Aorta (tissue), 5 donors: ENCODE results near the gene DNAJB13. TPM values are rescaled to one million over a fixed set of nuclear protein-coding genes. Genes with fewer than 3 reads are reported as not detected.

Experiments
- ATAC-seq: fragments of 200-7000 bp; cut with Tn5 transposase; one replicate; pipeline ENCODE4 v1.9.1; 2022; ENCODE audit warnings: moderate library complexity; ENCODE audit not compliant: low FRiP score
- DNase-seq, 2 donors: peaks; one replicate each; pipeline ENCODE4 v3.0.0-alpha.2; 2020
- H3K27ac ChIP-seq, 2 donors: one replicate each; pipeline ENCODE4 v1.5.1; 2013; ENCODE audit warnings: low read length in 2 of 2, mild to moderate bottlenecking in 2 of 2, moderate library complexity in 2 of 2, control low read depth in 1 of 2, inconsistent platforms in 1 of 2, low read depth in 1 of 2
- H3K27me3 ChIP-seq, 2 donors: one replicate each; pipeline ENCODE4 v1.6.1; 2013; ENCODE audit warnings: control low read depth in 1 of 2, low read length in 1 of 2, mild to moderate bottlenecking in 1 of 2, moderate library complexity in 1 of 2; ENCODE audit not compliant: insufficient read depth in 2 of 2, control insufficient read depth in 1 of 2
- H3K36me3 ChIP-seq, 2 donors: one replicate each; pipeline ENCODE4 v1.6.1; 2013; ENCODE audit warnings: control low read depth in 1 of 2, low read length in 1 of 2, mild to moderate bottlenecking in 1 of 2; ENCODE audit not compliant: insufficient read depth in 2 of 2, control insufficient read depth in 1 of 2
- H3K4me1 ChIP-seq, 2 donors: one replicate each; pipeline ENCODE4 v1.6.1; 2013; ENCODE audit warnings: low read length in 2 of 2, control low read depth in 1 of 2, mild to moderate bottlenecking in 1 of 2, moderate library complexity in 1 of 2; ENCODE audit not compliant: insufficient read depth in 2 of 2, control insufficient read depth in 1 of 2
- H3K4me3 ChIP-seq, 2 donors: one replicate each; pipeline ENCODE4 v1.5.1; 2013; ENCODE audit warnings: low read length in 2 of 2, control low read depth in 1 of 2, mild to moderate bottlenecking in 1 of 2
- H3K9me3 ChIP-seq: one replicate; pipeline ENCODE4 v1.6.1; 2013; ENCODE audit warnings: mild to moderate bottlenecking, low read length; ENCODE audit not compliant: control insufficient read depth
- WGBS, 2 donors: extraction: QIAGEN DNeasy Blood & Tissue Kit; methylation state at CpG; one replicate each; pipeline ENCODE4 v1.1.7; 2013; 5-methylcytosine and 5-hydroxymethylcytosine counted together
- intact Hi-C, 2 donors: fragments of 100-400 bp; cut with DNase I; formaldehyde crosslinking; loops; one replicate each; pipeline versions ENCODE4 v1.14.2 to v1.15.0; 2022
- long read RNA-seq, 2 donors: library from polyadenylated mRNA; unstranded; transcript quantifications; one replicate each; pipeline ENCODE4 v2.0.0, GENCODE V29; 2020 to 2021
- polyA plus RNA-seq, 2 donors: library from polyadenylated mRNA; stranded (reverse); fragments of 200-250 nt; gene quantifications; one replicate each; pipeline ENCODE4 v1.2.3, GENCODE V29; 2013
- total RNA-seq, 2 donors: library from RNA; stranded (reverse); fragmentation: NEBNext Ultra II Directional; extraction: Animal tissue kit (Norgen Biotek cat#: 25700); gene quantifications; one replicate each; pipeline ENCODE4 v1.2.1, GENCODE V29; 2021
- donor health status: healthy with polysubstance abuse.
- donor health status: Bipolar disorder and iron deficiency.
- donor health status: DM: no; HTN: no; CAD: no.
- donor health status: DM: no; HTN: no; CAD: no.
- donor health status: DM: yes; HTN: yes; CAD: no.

DNAJB13 gene
- total RNA-seq (not detected), polyA plus RNA-seq (not detected)
- long read RNA-seq, donor 1, result 0 reads
- long read RNA-seq, donor 2, result 0 reads

GRCh38 chr11:73950869-73951710, at the start of gene DNAJB13:
Gene DNAJB13 (plus strand): TSS chr11:73951026. CDS start chr11:73951070, 44 bp downstream.
- Histone ChIP-seq H3K9me3 (no peaks in the 10 kb centered on the region), H3K27ac (no peak within 1 kb of the TSS), H3K4me1 (no peaks in the 10 kb centered on the region), H3K27me3 (no peaks in the 10 kb centered on the region), H3K36me3 (no peaks in the 10 kb centered on the region), H3K4me3 (no peak within 1 kb of the TSS)
- DNase-seq (no peak), ATAC-seq (no peak)
- intact Hi-C loops, result no loop called here
- 84 to 87% methylated on average over 12 of the region's 12 CpGs for WGBS, 2 donors

GRCh38 chr11:73902303-73902702, 48.5 kb upstream of the DNAJB13 start:
- H3K36me3 ChIP-seq, result peaks cover 0 to 2% of the 10 kb centered on the region in 2 donors

DNA sequence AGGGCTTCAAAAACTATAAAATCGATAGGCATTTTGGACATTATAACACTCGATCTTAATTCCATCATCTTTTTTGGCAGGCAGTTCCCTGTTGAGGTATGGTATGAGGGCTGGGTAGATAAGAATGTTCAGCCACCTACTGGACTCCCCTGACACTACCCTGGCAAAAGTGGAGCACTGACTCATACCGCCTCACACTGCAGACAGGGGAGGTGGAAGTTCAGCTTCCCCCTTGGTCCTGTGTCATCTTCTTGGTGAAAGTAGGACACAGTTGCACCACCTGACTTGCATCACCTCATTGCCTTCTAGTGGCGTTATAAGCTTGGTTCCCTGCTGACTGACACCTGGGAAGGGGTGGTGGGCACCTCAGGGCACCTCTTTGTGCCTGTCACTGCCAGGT, 43.6 kb upstream of the DNAJB13 start:
- no peak overlapping the region for H3K4me3 ChIP-seq
- H3K9me3 ChIP-seq, result no peaks in the 10 kb centered on the region
- H3K4me1 ChIP-seq, result no peaks in the 10 kb centered on the region
- H3K36me3 ChIP-seq, result peaks cover 3 to 4% of the 10 kb centered on the region in 2 donors
- H3K27me3 ChIP-seq, result no peaks in the 10 kb centered on the region
- ATAC-seq, result no peak
- no peak overlapping the region for H3K27ac ChIP-seq
- 86% methylated on average over 4 of the region's 4 CpGs for WGBS, 2 donors
- intact Hi-C loops, result no loop called here
- no peak for DNase-seq

More at GRCh38 chr11:73902303-73902702, 48.5 kb upstream of the DNAJB13 start:
- intact Hi-C loops, result no loop called here
- H3K9me3 ChIP-seq, result no peaks in the 10 kb centered on the region
- H3K27ac ChIP-seq, result no peak overlapping the region
- no peaks in the 10 kb centered on the region for H3K27me3 ChIP-seq
- DNase-seq, result no peak
- WGBS, 2 donors, result 91 to 96% methylated on average over 1 of the region's 1 CpG
- H3K4me3 ChIP-seq, result no peak overlapping the region
- H3K4me1 ChIP-seq, result no peaks in the 10 kb centered on the region
- no peak for ATAC-seq

- Histone ChIP-seq H3K4me3 (no peak overlapping the region), H3K36me3 (peaks cover 2 to 9% of the 10 kb centered on the region in 2 donors), H3K9me3 (no peaks in the 10 kb centered on the region), H3K27ac (no peak overlapping the region), H3K27me3 (no peaks in the 10 kb centered on the region), H3K4me1 (no peaks in the 10 kb centered on the region)
- DNase-seq (no peak), ATAC-seq (no peak)
- 94 to 100% methylated on average over 2 of the region's 2 CpGs for WGBS, 2 donors
- intact Hi-C loops, result no loop called here
Observed at GRCh38 chr11:73912026-73912425, 38.8 kb upstream of the DNAJB13 start.

- Histone ChIP-seq H3K9me3 (no peaks in the 10 kb centered on the region), H3K4me1 (no peaks in the 10 kb centered on the region), H3K27me3 (no peaks in the 10 kb centered on the region), H3K4me3 (no peak overlapping the region), H3K27ac (no peak overlapping the region), H3K36me3 (peaks cover 2 to 10% of the 10 kb centered on the region in 2 donors)
- DNase-seq (no peak), ATAC-seq (no peak)
- intact Hi-C loops, result no loop called here
Observed at GRCh38 chr11:73913472-73913871, 37.4 kb upstream of the DNAJB13 start.

DNA sequence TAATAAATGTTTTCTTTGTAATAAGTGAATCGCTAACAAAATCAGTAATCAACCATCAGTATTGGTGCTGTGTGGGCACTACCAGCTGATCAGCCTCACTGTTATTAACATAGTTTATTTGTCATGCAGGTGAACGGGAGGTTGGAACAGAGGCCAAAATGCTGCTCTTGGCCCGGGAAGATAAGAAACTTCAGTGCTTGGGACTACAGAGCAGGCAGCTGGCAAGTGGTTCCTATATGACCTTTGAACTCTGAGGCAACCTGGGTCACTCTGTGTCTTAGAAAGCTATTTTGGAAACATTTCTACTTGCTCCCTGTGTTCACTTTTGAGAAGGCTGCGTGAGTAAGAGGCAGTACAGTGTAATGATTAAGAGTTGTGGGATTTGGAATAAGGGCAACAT, 36.5 kb upstream of the DNAJB13 start:
- no peak for ATAC-seq
- Histone ChIP-seq H3K9me3 (no peaks in the 10 kb centered on the region), H3K4me3 (no peak overlapping the region), H3K4me1 (no peaks in the 10 kb centered on the region), H3K36me3 (peaks cover 1 to 10% of the 10 kb centered on the region in 2 donors), H3K27me3 (no peaks in the 10 kb centered on the region), H3K27ac (no peak overlapping the region)
- DNase-seq, result no peak
- WGBS, 2 donors, result 81 to 87% methylated on average over 4 of the region's 4 CpGs
- intact Hi-C loops, result no loop called here

DNA sequence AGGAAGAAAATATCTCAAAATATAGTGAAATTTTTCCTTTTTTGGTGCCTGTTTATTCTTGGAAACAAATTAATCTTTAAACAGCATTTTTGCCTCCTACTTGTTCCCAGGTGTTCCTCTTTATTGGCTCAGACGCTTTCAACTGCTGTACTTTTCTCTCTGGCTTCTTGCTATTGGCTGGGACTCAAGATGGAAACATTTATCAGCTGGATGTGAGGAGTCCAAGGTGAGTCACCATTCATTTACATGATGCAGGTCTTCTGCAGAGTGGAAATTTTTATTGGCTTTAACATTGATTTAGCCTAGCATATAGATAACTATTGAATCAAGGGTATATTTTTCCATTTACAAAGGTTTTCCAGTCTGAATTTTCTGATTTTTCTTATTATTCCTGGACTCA, 34.4 kb upstream of the DNAJB13 start:
- H3K4me3 ChIP-seq, result no peak overlapping the region
- H3K4me1 ChIP-seq, result no peaks in the 10 kb centered on the region
- DNase-seq (no peak), ATAC-seq (no peak)
- intact Hi-C loops, result no loop called here
- WGBS, 2 donors, result 74 to 81% methylated on average over 1 of the region's 1 CpG
- H3K27ac ChIP-seq, result no peak overlapping the region
- no peaks in the 10 kb centered on the region for H3K27me3 ChIP-seq
- peaks cover 3 to 7% of the 10 kb centered on the region in 2 donors for H3K36me3 ChIP-seq
- H3K9me3 ChIP-seq, result no peaks in the 10 kb centered on the region

DNA sequence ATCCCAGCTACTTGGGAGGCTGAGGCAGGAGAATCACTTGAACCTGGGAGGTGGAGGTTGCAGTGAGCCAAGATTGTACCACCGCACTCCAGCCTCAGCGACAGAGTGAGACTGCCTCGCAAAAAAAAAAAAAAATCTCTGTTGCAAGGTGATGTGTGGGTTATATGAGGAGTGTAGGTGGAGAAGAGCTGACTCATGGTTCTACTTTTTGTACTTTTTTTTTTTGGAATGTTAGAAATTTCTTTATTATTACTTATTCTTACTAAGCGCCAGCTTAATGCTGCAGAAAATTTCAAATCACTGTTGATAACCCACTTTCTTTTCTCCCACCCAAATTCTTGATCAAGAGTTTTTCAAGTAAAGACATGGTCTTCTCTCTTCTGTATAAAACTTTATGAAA, 29.6 kb upstream of the DNAJB13 start:
- DNase-seq (no peak), ATAC-seq (no peak)
- intact Hi-C loops, result no loop called here
- Histone ChIP-seq H3K27me3 (no peaks in the 10 kb centered on the region), H3K4me3 (no peak overlapping the region), H3K36me3 (peaks cover 2 to 3% of the 10 kb centered on the region in 2 donors), H3K9me3 (no peaks in the 10 kb centered on the region), H3K4me1 (no peaks in the 10 kb centered on the region), H3K27ac (no peak overlapping the region)
- 97 to 98% methylated on average over 4 of the region's 4 CpGs for WGBS, 2 donors

- H3K4me3 ChIP-seq, result no peak overlapping the region
- no peaks in the 10 kb centered on the region for H3K4me1 ChIP-seq
- peaks cover 0 to 18% of the 10 kb centered on the region in 2 donors for H3K36me3 ChIP-seq
- ATAC-seq (no peak), DNase-seq (no peak)
- H3K9me3 ChIP-seq, result no peaks in the 10 kb centered on the region
- H3K27me3 ChIP-seq, result no peaks in the 10 kb centered on the region
- 87 to 94% methylated on average over 2 of the region's 2 CpGs for WGBS, 2 donors
- H3K27ac ChIP-seq, result no peak overlapping the region
- intact Hi-C loops, result no loop called here
Observed at GRCh38 chr11:73929388-73929787, 21.4 kb upstream of the DNAJB13 start.
